Erythroblast (primary cell): ENCODE measurements around the gene SIGLEC5.

Source experiments
- GATA1 ChIP-seq: IDR thresholded peaks from 2 replicates; pipeline ENCODE4 v1.6.1; 2011; ENCODE audit warnings: low read depth, mild to moderate bottlenecking, control low read depth, low read length, moderate library complexity
- POLR2A ChIP-seq: IDR thresholded peaks from 2 replicates; pipeline ENCODE4 v1.6.1; 2011; ENCODE audit warnings: mild to moderate bottlenecking, low read length

- TF ChIP-seq POLR2A (peak; percentile 66), GATA1 (no peak)
Observed at GRCh38 chr19:51573331-51573730, 56.9 kb downstream of the SIGLEC5 start.
